HL-60 (cell line): Measurements from ENCODE around the gene SGO2.

ENCODE experiments used
- DNase-seq, 2 experiments: peaks; one replicate each; pipeline ENCODE4 v3.0.0-alpha.2; 2010 to 2020; ENCODE audit warnings: low read depth in 1 of 2, low spot score in 1 of 2
- H3K27ac ChIP-seq: fragments of 250-450 bp; sonication (Bioruptor Pico); replicated peaks from 2 replicates; pipeline ENCODE4 v1.5.1; 2020; ENCODE audit warnings: mild to moderate bottlenecking, moderate library complexity
- H3K27me3 ChIP-seq: fragments of 250-450 bp; sonication (Bioruptor Pico); 2 replicates; pipeline ENCODE4 v1.5.1; 2021; ENCODE audit warnings: mild to moderate bottlenecking, moderate library complexity; ENCODE audit not compliant: insufficient read depth, poor library complexity, severe bottlenecking
- H3K4me3 ChIP-seq: replicated peaks from 2 replicates; pipeline ENCODE4 v1.5.1; 2011; ENCODE audit warnings: mild to moderate bottlenecking, control low read depth, low read length; ENCODE audit not compliant: insufficient read depth
- CTCF ChIP-seq: IDR thresholded peaks from one replicate; pipeline ENCODE4 v1.5.1; 2011; ENCODE audit warnings: low read length, control low read depth, inconsistent platforms; ENCODE audit not compliant: insufficient read depth
- GABPA ChIP-seq: IDR thresholded peaks from 2 replicates; pipeline ENCODE4 v1.6.1; 2012; ENCODE audit warnings: low read depth
- POLR2AphosphoS5 ChIP-seq: IDR thresholded peaks from 2 replicates; pipeline ENCODE4 v1.6.1; 2012; ENCODE audit warnings: low read depth
- SPI1 ChIP-seq: IDR thresholded peaks from 2 replicates; pipeline ENCODE4 v1.6.1; 2012; ENCODE audit warnings: low read depth, mild to moderate bottlenecking, borderline replicate concordance
- TF ChIP-seq, protein P1 (sequence below): IDR thresholded peaks from 2 replicates; pipeline ENCODE4 v1.6.1; 2012; ENCODE audit warnings: low read depth; ENCODE audit not compliant: insufficient replicate concordance

SGO2 gene

GRCh38 chr2:200618590-200619021 lies 92.6 kb downstream of the SGO2 start:
- Histone ChIP-seq H3K4me3 (no peak overlapping the region), H3K27me3 (no peaks in the 10 kb centered on the region), H3K27ac (no peak overlapping the region)
- TF ChIP-seq GABPA (no peak), POLR2AphosphoS5 (no peak), CTCF (no peak), SPI1 (no peak)
- TF ChIP-seq, protein P1, sequence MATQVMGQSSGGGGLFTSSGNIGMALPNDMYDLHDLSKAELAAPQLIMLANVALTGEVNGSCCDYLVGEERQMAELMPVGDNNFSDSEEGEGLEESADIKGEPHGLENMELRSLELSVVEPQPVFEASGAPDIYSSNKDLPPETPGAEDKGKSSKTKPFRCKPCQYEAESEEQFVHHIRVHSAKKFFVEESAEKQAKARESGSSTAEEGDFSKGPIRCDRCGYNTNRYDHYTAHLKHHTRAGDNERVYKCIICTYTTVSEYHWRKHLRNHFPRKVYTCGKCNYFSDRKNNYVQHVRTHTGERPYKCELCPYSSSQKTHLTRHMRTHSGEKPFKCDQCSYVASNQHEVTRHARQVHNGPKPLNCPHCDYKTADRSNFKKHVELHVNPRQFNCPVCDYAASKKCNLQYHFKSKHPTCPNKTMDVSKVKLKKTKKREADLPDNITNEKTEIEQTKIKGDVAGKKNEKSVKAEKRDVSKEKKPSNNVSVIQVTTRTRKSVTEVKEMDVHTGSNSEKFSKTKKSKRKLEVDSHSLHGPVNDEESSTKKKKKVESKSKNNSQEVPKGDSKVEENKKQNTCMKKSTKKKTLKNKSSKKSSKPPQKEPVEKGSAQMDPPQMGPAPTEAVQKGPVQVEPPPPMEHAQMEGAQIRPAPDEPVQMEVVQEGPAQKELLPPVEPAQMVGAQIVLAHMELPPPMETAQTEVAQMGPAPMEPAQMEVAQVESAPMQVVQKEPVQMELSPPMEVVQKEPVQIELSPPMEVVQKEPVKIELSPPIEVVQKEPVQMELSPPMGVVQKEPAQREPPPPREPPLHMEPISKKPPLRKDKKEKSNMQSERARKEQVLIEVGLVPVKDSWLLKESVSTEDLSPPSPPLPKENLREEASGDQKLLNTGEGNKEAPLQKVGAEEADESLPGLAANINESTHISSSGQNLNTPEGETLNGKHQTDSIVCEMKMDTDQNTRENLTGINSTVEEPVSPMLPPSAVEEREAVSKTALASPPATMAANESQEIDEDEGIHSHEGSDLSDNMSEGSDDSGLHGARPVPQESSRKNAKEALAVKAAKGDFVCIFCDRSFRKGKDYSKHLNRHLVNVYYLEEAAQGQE, result no peak
- peak in 1 of 2 experiments; percentile 61 for DNase-seq

- no peaks in the 10 kb centered on the region for H3K27me3 ChIP-seq
- no peak for DNase-seq
- no peak overlapping the region for H3K4me3 ChIP-seq
- no peak overlapping the region for H3K27ac ChIP-seq
- TF ChIP-seq POLR2AphosphoS5 (no peak), GABPA (no peak), CTCF (no peak), SPI1 (no peak)
- TF ChIP-seq, protein P1, result no peak
Measured at GRCh38 chr2:200619279-200619678, 93.3 kb downstream of the SGO2 start.

GRCh38 chr2:200620606-200621390 lies 94.8 kb downstream of the SGO2 start:
- DNase-seq, result no peak
- H3K27me3 ChIP-seq, result no peaks in the 10 kb centered on the region

More at GRCh38 chr2:200620606-200621390, 94.8 kb downstream of the SGO2 start:
- Histone ChIP-seq H3K4me3 (no peak overlapping the region), H3K27ac (no peak overlapping the region)
- TF ChIP-seq POLR2AphosphoS5 (no peak), GABPA (no peak), CTCF (no peak), SPI1 (no peak)
- TF ChIP-seq, protein P1, result no peak
